H7 (cell line): Measurements from ENCODE around the gene FCN2. TPM values are rescaled to one million over a fixed set of nuclear protein-coding genes. Genes with fewer than 3 reads are reported as not detected.

Source experiments
- DNase-seq: peaks from one replicate; pipeline ENCODE4 v3.0.0; 2012
- H3K27me3 ChIP-seq: 2 replicates; pipeline ENCODE4 v1.6.0; 2011; ENCODE audit warnings: mild to moderate bottlenecking, low read length; ENCODE audit not compliant: control insufficient read depth, insufficient read depth
- H3K36me3 ChIP-seq: replicated peaks from 2 replicates; pipeline ENCODE4 v1.5.1; 2011; ENCODE audit warnings: low read length; ENCODE audit not compliant: control insufficient read depth, insufficient read depth
- H3K4me3 ChIP-seq: 2 replicates; pipeline ENCODE4 v1.5.1; 2011; ENCODE audit warnings: low read depth, mild to moderate bottlenecking, control low read depth, low read length, moderate library complexity; ENCODE audit not compliant: insufficient read depth
- total RNA-seq: library from RNA; depleted of rRNA; stranded (reverse); fragments of >200 nt; shearing (Covaris generic); gene quantifications from 2 replicates; pipeline ENCODE4 v1.2.3, GENCODE V29; 2014

FCN2 gene
- total RNA-seq, 1 experiment from 2014 or later: not detected

- no peak overlapping the region for H3K4me3 ChIP-seq
- H3K36me3 ChIP-seq: no peaks in the 10 kb centered on the region
- peak; percentile 23 for DNase-seq
- no peaks in the 10 kb centered on the region for H3K27me3 ChIP-seq
Observed at GRCh38 chr9:134913713-134914500, 33.3 kb downstream of the FCN2 start.

GRCh38 chr9:134914501-134914834 lies 33.9 kb downstream of the FCN2 start:
- DNase-seq: peak; percentile 33
- H3K36me3 ChIP-seq: no peaks in the 10 kb centered on the region
- H3K27me3 ChIP-seq: no peaks in the 10 kb centered on the region
- no peak overlapping the region for H3K4me3 ChIP-seq

DNA sequence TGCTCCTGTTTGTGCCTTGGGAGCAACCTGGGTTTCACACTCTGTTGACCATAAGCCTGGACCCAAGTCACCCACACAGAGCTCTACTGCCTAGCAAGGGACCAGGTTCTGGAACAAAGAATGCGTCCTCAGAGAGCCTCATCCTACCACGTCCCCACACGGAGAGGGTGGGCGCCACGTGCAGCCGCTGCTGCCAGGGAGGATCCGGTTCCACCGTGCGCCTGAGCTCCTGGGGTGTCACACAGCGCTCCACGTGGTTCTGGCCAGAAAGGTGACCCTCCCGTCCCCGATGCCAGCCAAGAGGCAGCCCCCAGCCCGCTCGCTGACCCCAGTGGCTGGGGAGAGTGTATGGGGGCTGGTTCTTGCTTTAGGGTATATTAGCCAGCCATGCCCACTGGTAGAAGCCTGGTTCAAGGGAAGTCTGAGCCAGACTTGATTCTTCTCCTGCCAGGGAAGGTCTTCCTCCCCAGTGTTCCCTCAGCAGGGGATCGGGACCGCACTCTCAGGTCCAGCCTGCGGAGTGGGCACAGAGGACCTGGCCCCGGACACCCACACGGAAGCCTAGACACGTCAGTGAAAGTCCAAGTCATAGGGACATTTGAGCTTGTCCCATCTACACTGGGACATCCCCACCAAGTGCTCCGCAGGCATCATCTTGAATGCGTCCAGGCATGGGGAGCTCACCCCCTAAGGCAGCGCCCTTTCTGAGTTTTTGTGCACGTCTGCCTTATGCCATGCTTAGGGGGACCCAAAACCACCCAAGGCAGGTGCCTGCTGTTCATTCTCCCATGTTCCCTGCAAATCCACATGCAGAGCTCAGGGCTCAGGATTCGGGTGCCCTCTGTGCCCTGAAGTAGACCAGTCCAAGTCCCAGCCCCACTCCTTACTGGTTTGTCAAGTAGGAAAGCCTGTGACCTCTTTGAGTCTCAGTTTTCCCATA lies 34.7 kb downstream of the FCN2 start:
- no peak overlapping the region for H3K4me3 ChIP-seq
- H3K36me3 ChIP-seq: no peaks in the 10 kb centered on the region
- no peak for DNase-seq
- no peaks in the 10 kb centered on the region for H3K27me3 ChIP-seq

- Histone ChIP-seq H3K27me3 (no peaks in the 10 kb centered on the region), H3K36me3 (no peaks in the 10 kb centered on the region), H3K4me3 (no peak overlapping the region)
- no peak for DNase-seq
Observed at GRCh38 chr9:134916161-134916665, 35.6 kb downstream of the FCN2 start.

GRCh38 chr9:134917431-134918373 lies 37.1 kb downstream of the FCN2 start, which contains the start of gene FCN1:
FCN1 (minus strand) TSS chr9:134917912; CDS start chr9:134917871, 41 bp downstream.
- no peak within 1 kb of the TSS for H3K4me3 ChIP-seq
- no peaks in the 10 kb centered on the region for H3K36me3 ChIP-seq
- DNase-seq: no peak
- H3K27me3 ChIP-seq: no peaks in the 10 kb centered on the region

GRCh38 chr9:134918646-134919045 lies 38.0 kb downstream of the FCN2 start:
- DNase-seq: no peak
- Histone ChIP-seq H3K36me3 (no peaks in the 10 kb centered on the region), H3K4me3 (no peak overlapping the region), H3K27me3 (no peaks in the 10 kb centered on the region)

DNA sequence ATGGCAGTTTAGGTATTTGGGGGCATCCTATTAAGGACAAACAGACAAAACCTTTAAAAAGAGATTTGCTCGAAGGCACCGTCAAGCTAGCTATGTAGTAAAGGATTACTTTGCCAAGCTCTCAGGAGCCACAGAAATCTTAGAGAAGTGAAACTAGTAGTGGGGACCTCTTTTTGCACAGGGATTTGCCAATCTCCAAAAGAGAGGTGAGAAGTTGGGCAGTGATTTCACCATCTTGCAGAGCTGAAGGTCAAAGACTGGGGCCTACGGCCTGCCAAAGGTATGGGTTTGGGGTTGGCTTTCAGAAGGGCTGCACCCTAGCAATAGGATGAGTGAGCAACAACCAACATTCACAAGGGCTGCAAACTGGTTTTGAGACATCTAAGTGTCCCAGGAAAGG lies 38.7 kb downstream of the FCN2 start:
- no peak for DNase-seq
- no peaks in the 10 kb centered on the region for H3K27me3 ChIP-seq
- H3K4me3 ChIP-seq: no peak overlapping the region
- H3K36me3 ChIP-seq: no peaks in the 10 kb centered on the region

- no peak for DNase-seq
- no peaks in the 10 kb centered on the region for H3K36me3 ChIP-seq
- H3K27me3 ChIP-seq: no peaks in the 10 kb centered on the region
- H3K4me3 ChIP-seq: no peak overlapping the region
Observed at GRCh38 chr9:134922066-134922931, 41.7 kb downstream of the FCN2 start.

GRCh38 chr9:134922932-134923240 lies 42.3 kb downstream of the FCN2 start:
- Histone ChIP-seq H3K27me3 (no peaks in the 10 kb centered on the region), H3K36me3 (no peaks in the 10 kb centered on the region), H3K4me3 (no peak overlapping the region)
- no peak for DNase-seq

- no peak overlapping the region for H3K4me3 ChIP-seq
- H3K36me3 ChIP-seq: no peaks in the 10 kb centered on the region
- no peaks in the 10 kb centered on the region for H3K27me3 ChIP-seq
- no peak for DNase-seq
Observed at GRCh38 chr9:134923466-134923865, 42.9 kb downstream of the FCN2 start.

GRCh38 chr9:134925011-134925511 lies 44.5 kb downstream of the FCN2 start:
- no peak for DNase-seq
- Histone ChIP-seq H3K27me3 (no peaks in the 10 kb centered on the region), H3K36me3 (no peaks in the 10 kb centered on the region), H3K4me3 (no peak overlapping the region)

DNA sequence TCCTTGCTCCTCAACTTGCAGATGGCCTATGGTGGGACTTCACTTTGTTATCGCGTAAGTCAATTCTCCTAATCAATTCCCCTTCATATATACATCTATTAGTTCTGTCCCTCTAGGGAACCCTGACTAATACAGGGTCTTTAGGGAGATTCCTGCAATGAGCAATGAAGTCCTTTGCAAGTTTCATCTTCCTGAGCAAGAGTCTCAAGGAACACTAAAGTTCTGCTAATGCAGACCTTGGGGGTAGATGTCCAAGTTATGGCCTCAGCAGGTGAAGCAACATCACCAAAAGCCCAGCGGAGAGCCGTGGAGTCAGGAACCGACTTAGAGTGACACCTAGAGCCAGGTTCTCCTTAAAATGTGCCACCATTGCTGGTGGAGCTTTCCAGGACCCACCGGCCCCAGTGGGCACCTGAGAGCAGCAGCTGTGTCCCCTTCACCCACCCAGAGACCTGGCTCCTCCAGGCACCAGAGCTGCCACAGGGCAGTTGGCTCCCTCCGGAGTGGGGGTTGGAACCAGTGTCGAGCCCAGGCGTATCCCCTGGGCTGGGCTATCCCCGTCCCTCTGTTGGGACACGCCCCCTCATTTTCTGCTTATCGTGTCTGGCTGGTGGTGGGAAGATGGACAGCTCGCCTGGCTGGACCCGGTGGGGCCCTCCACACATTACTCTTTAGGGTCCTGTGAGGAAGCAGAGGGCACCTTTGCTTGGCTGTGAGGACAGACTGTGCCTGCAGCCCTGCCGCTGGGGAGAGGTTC lies 48.0 kb downstream of the FCN2 start:
- no peaks in the 10 kb centered on the region for H3K36me3 ChIP-seq
- peak; percentile 59 for DNase-seq

More for the DNA sequence above, 48.0 kb downstream of the FCN2 start:
- Histone ChIP-seq H3K4me3 (no peak overlapping the region), H3K27me3 (no peaks in the 10 kb centered on the region)
